Mesenchymal stem cell (in vitro differentiated cells and primary cell): ENCODE results near the gene LYSMD1.
"Not testable (repeated sequence)": the region's sequence is repeated elsewhere in the genome, so short reads cannot be mapped to it uniquely, and the experiment has no call there.

Experiments used
- DNase-seq: peaks from one replicate; pipeline ENCODE4 v3.0.0-alpha.2; 2013
- H2AFZ ChIP-seq: one replicate; pipeline ENCODE4 v1.6.1; 2013; ENCODE audit warnings: low read depth, mild to moderate bottlenecking, control low read depth, inconsistent platforms, low read length, moderate library complexity
- H2AK5ac ChIP-seq: 2 replicates; pipeline ENCODE4 v1.6.1; 2013; ENCODE audit warnings: low read length, moderate library complexity, mild to moderate bottlenecking, inconsistent platforms; ENCODE audit not compliant: severe bottlenecking
- H2BK120ac ChIP-seq: one replicate; pipeline ENCODE4 v1.6.1; 2013; ENCODE audit warnings: low read depth, mild to moderate bottlenecking, inconsistent platforms, low read length, moderate library complexity
- H2BK12ac ChIP-seq, 2 experiments: one replicate each; pipeline ENCODE4 v1.6.1; 2013; ENCODE audit warnings: inconsistent platforms in 2 of 2, low read length in 2 of 2, mild to moderate bottlenecking in 2 of 2, moderate library complexity in 2 of 2, control low read depth in 1 of 2
- H2BK15ac ChIP-seq: one replicate; pipeline ENCODE4 v1.6.1; 2013; ENCODE audit warnings: mild to moderate bottlenecking, low read depth, inconsistent platforms; ENCODE audit not compliant: poor library complexity, severe bottlenecking
- H2BK5ac ChIP-seq: 2 replicates; pipeline ENCODE4 v1.6.1; 2013; ENCODE audit warnings: low read depth, mild to moderate bottlenecking, low read length, control low read depth, inconsistent platforms; ENCODE audit not compliant: poor library complexity, severe bottlenecking
- H3K14ac ChIP-seq, 2 experiments: one replicate each; pipeline ENCODE4 v1.6.1; 2013; ENCODE audit warnings: inconsistent platforms in 2 of 2, low read length in 2 of 2, control low read depth in 1 of 2, mild to moderate bottlenecking in 1 of 2, moderate library complexity in 1 of 2
- H3K18ac ChIP-seq, 2 experiments: one replicate each; pipeline ENCODE4 v1.6.1; 2013; ENCODE audit warnings: inconsistent platforms in 2 of 2, low read length in 2 of 2, control low read depth in 1 of 2, low read depth in 1 of 2, mild to moderate bottlenecking in 1 of 2
- H3K23ac ChIP-seq, 2 experiments: one replicate each; pipeline ENCODE4 v1.6.1; 2013; ENCODE audit warnings: inconsistent platforms in 2 of 2, low read length in 2 of 2, mild to moderate bottlenecking in 2 of 2, moderate library complexity in 2 of 2, control low read depth in 1 of 2
- H3K27ac ChIP-seq: 2 replicates; pipeline ENCODE4 v1.5.1; 2013; ENCODE audit warnings: mild to moderate bottlenecking, moderate library complexity, low read length, control low read depth, inconsistent platforms; ENCODE audit not compliant: poor library complexity, severe bottlenecking
- H3K27me3 ChIP-seq, 2 experiments: 2 replicates each; pipeline versions ENCODE4 v1.6.1 to v1.7.0; 2013; ENCODE audit warnings: low read length in 2 of 2, mild to moderate bottlenecking in 2 of 2, moderate library complexity in 2 of 2, control low read depth in 1 of 2, inconsistent platforms in 1 of 2; ENCODE audit not compliant: control insufficient read depth in 1 of 2, insufficient read depth in 1 of 2
- H3K36me3 ChIP-seq, 2 experiments: 2 replicates each; pipeline versions ENCODE4 v1.6.1 to v1.7.0; 2013; ENCODE audit warnings: low read length in 2 of 2, control low read depth in 1 of 2, inconsistent platforms in 1 of 2, low read depth in 1 of 2, mild to moderate bottlenecking in 1 of 2; ENCODE audit not compliant: insufficient read depth in 2 of 2, control insufficient read depth in 1 of 2
- H3K4ac ChIP-seq, 2 experiments: one replicate each; pipeline ENCODE4 v1.6.1; 2013; ENCODE audit warnings: inconsistent platforms in 2 of 2, low read length in 2 of 2, mild to moderate bottlenecking in 2 of 2, moderate library complexity in 2 of 2, control low read depth in 1 of 2, low read depth in 1 of 2
- H3K4me1 ChIP-seq: 2 replicates; pipeline ENCODE4 v1.6.1; 2013; ENCODE audit warnings: low read depth, low read length, control low read depth; ENCODE audit not compliant: control insufficient read depth, insufficient read depth
- H3K4me2 ChIP-seq: 2 replicates; pipeline ENCODE4 v1.6.1; 2013; ENCODE audit warnings: low read length, mild to moderate bottlenecking, inconsistent platforms; ENCODE audit not compliant: poor library complexity, severe bottlenecking
- H3K4me3 ChIP-seq, 2 experiments: 2 replicates each; pipeline versions ENCODE4 v1.5.1 to v1.7.0; 2013; ENCODE audit warnings: low read length in 2 of 2, mild to moderate bottlenecking in 2 of 2, control low read depth in 1 of 2, low read depth in 1 of 2; ENCODE audit not compliant: insufficient read depth in 1 of 2
- H3K79me1 ChIP-seq: replicated peaks from 2 replicates; pipeline ENCODE4 v1.6.1; 2013; ENCODE audit warnings: mild to moderate bottlenecking, control low read depth, low read length, inconsistent platforms; ENCODE audit not compliant: poor library complexity, severe bottlenecking
- H3K9ac ChIP-seq: 2 replicates; pipeline ENCODE4 v1.7.0; 2013; ENCODE audit warnings: mild to moderate bottlenecking, low read length, moderate library complexity
- H3K9me3 ChIP-seq: 2 replicates; pipeline ENCODE4 v1.7.0; 2013; ENCODE audit warnings: mild to moderate bottlenecking, low read length; ENCODE audit not compliant: control insufficient read depth
- H4K8ac ChIP-seq: one replicate; pipeline ENCODE4 v1.6.1; 2013; ENCODE audit warnings: inconsistent platforms, mild to moderate bottlenecking, low read length, moderate library complexity
- H4K91ac ChIP-seq: one replicate; pipeline ENCODE4 v1.6.1; 2013; ENCODE audit warnings: mild to moderate bottlenecking, low read length, inconsistent platforms
- WGBS: methylation state at CpG from one replicate; pipeline ENCODE4 v1.1.7; 2013; ENCODE audit warnings: mixed read lengths; 5-methylcytosine and 5-hydroxymethylcytosine counted together

Gene LYSMD1

DNA sequence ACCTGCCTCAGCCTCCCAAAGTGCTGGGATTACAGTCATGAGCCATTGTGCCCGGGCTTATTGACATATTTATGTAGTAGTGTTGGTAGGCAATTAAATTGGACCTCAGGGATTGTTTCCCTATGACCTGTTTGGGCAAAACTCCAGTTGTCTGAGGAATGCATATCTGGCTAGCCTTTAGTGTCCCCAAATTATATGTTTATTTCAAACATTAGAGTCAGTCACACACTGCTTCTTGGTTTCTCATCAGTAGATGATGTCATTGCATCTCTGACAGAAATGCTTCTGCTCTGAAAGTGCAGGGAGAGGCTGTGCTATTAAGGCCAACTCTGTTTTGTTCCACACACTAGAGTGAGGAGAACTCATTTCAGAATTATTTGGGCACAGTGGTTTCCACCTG, 45.1 kb upstream of the LYSMD1 start:
- H3K27ac ChIP-seq, result no peak overlapping the region
- H3K4me3 ChIP-seq, result no peak overlapping the region
- H3K14ac ChIP-seq, result no peak overlapping the region
- H4K8ac ChIP-seq, result no peak overlapping the region
- no peak overlapping the region for H3K18ac ChIP-seq
- H3K23ac ChIP-seq, result no peak overlapping the region
- no peak overlapping the region for H2BK12ac ChIP-seq
- H2BK15ac ChIP-seq, result no peak overlapping the region
- no peak overlapping the region for H4K91ac ChIP-seq
- WGBS, result 92% methylated on average over 1 of the region's 1 CpG
- no peaks in the 10 kb centered on the region for H3K27me3 ChIP-seq
- H3K36me3 ChIP-seq, result peaks cover 60 to 68% of the 10 kb centered on the region in 2 experiments
- H3K4ac ChIP-seq, result no peak overlapping the region
- peaks cover 4% of the 10 kb centered on the region for H3K4me1 ChIP-seq
- no peak overlapping the region for H3K4me2 ChIP-seq
- no peak overlapping the region for H2AFZ ChIP-seq
- H2BK5ac ChIP-seq, result no peak overlapping the region
- H3K79me1 ChIP-seq, result no peaks in the 10 kb centered on the region
- no peak overlapping the region for H2AK5ac ChIP-seq
- no peaks in the 10 kb centered on the region for H3K9me3 ChIP-seq
- H3K9ac ChIP-seq, result peak overlapping the region; percentile 1
- no peak overlapping the region for H2BK120ac ChIP-seq
- DNase-seq, result peak; percentile 29

DNA sequence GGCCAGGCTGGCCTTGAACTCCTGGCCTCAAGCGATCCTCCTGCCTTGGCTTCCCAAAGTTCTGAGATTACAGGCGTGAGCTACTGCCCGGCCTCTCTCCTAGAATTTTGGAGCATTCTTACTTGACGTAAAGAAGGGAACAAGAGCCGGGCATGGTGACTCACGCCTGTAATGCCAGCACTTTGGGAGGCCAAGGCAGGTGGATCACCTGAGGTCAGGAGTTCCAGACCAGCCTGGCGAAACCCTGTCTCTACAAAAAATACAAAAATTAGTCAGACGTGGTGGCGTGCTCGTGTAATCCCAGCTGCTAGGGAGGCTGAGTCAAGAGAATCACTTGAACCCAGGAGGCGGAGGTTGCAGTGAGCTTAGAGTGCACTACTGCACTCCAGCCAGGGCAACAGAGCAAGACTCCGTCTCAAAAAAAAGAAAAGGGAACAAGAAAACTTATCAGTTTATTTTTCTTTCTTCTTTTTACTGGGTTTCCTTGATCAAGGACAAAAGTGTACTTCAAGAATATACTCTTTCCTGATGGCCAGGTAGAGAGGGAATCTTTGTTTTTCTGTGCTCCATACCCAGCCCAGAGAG, 39.8 kb upstream of the LYSMD1 start:
- WGBS, result 98% methylated on average over 12 of the region's 12 CpGs
- DNase-seq, H3K23ac ChIP-seq: not testable (repeated sequence)

DNA sequence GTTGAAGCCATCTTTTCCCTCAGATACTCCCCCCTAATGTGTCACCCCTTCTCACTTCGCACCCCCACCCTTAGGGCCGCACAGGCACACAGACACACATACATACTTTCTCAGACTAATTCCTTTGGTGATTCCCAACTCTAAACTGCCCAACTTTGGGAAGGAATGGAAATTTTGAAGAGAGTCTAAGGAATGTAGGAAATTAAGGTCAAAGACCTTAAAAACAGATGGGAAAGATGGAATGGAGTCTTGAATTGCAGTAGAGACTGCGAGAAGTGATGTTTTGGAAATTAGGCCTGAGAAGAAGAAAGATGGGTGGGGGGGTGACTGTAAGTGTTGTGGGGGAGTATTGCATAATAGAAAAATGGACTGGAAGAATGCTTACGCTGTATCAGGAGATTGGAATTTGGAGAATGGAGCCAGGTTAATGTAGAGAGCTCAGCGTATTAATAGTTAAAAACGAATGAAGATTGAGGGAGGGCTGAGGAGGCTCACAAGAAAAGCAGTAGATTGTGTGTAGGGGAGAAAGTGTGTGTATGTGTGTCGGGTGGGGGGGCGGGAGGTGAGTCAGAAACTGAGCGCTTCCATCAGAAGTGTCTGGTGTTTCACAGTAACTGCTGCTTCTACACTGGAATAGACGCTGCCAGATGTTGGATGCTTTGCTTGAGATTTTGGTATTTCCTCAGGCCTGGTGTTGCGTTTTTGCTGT, 34.3 kb upstream of the LYSMD1 start:
- H2BK15ac ChIP-seq, result no peak overlapping the region
- peak overlapping the region; percentile 99 for H3K27ac ChIP-seq
- H2AK5ac ChIP-seq, result peak overlapping the region; percentile 93
- no peaks in the 10 kb centered on the region for H3K27me3 ChIP-seq
- no peak overlapping the region for H2AFZ ChIP-seq
- peak overlapping the region; percentile 76 for H3K4me2 ChIP-seq
- H3K79me1 ChIP-seq, result peaks cover 7% of the 10 kb centered on the region
- 0% methylated on average over 7 of the region's 11 CpGs for WGBS
- no peaks in the 10 kb centered on the region for H3K9me3 ChIP-seq
- H4K91ac ChIP-seq, result no peak overlapping the region
- no peak overlapping the region for H2BK120ac ChIP-seq
- H3K4ac ChIP-seq, result no peak overlapping the region
- peak overlapping the region; percentile 60 to 92 for H3K4me3 ChIP-seq
- H4K8ac ChIP-seq, result no peak overlapping the region
- no peak overlapping the region for H3K18ac ChIP-seq
- no peak overlapping the region for H3K14ac ChIP-seq
- H3K9ac ChIP-seq, result peak overlapping the region; percentile 95
- peaks cover 12% of the 10 kb centered on the region for H3K4me1 ChIP-seq
- no peak overlapping the region for H2BK12ac ChIP-seq
- H3K36me3 ChIP-seq, result peaks cover 15 to 30% of the 10 kb centered on the region in 2 experiments
- no peak overlapping the region for H3K23ac ChIP-seq
- no peak overlapping the region for H2BK5ac ChIP-seq
- peak; percentile 80 for DNase-seq

More for the DNA sequence above, 39.8 kb upstream of the LYSMD1 start:
- H4K8ac ChIP-seq, H3K9me3 ChIP-seq, H3K27ac ChIP-seq, H3K4me2 ChIP-seq, H2AFZ ChIP-seq, H3K14ac ChIP-seq, H3K27me3 ChIP-seq, H3K18ac ChIP-seq, H2BK15ac ChIP-seq, H4K91ac ChIP-seq, H2BK5ac ChIP-seq, H3K9ac ChIP-seq, H3K4me1 ChIP-seq, H2BK12ac ChIP-seq, H3K4me3 ChIP-seq, H2BK120ac ChIP-seq, H3K4ac ChIP-seq, H3K79me1 ChIP-seq, H2AK5ac ChIP-seq: not testable (repeated sequence)
- peaks cover 57 to 71% of the 10 kb centered on the region in 2 experiments for H3K36me3 ChIP-seq

DNA sequence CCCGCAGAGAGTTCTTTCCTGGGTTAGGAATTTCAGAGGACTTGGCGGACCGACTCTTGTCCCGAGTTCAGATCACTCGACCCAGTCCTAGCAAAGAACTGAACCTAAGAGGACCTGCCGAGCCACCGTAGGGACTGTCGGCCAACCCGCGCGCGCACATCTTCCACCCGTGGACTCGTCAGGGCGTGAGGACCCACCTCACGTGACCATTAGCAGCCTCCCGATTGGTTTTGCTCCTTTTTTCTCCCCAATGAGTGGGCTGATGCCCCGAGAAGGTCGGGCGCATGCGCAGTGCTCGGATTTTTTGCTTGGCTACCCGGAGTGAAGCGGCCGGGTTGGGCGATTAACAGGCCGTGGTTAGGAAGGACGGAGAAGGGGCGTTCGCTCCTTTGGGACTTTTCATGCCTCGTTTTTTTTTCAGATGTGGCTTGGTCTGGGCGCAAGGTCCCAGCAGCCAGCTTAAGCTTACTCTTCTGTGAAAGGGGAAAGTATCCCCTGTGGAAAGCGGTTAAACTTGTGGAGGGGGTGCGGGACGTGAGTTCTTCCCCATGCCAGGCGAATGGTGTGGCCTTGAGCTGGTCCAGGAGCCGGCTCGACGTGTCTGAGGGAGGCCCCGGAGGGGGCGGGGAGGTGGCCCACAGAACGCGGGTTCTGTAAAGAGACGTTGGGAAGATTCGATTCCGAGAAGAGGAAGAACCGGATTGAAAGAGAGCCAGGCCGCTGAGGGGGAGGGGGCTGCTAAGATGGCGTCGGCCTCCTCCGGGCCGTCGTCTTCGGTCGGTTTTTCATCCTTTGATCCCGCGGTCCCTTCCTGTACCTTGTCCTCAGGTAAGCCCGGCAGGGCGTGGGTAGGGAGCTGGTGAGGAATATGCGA, 32.8 kb upstream of the LYSMD1 start, which contains the start of gene PIP5K1A:
TSS of gene PIP5K1A (plus strand) at position 299 of the 874 bp plus-strand sequence. CDS start at position 744, 445 bp downstream.
- Histone ChIP-seq H3K4me1 (peaks cover 12% of the 10 kb centered on the region), H2BK15ac (peak within 1 kb of the TSS; percentile 86)
- under 1% methylated on average over 60 of the region's 60 CpGs for WGBS

More for the DNA sequence above, 32.8 kb upstream of the LYSMD1 start, which contains the start of gene PIP5K1A:
- Histone ChIP-seq H2BK12ac (peak within 1 kb of the TSS in 1 of 2 experiments; percentile 29), H3K18ac (peak within 1 kb of the TSS; percentile 96 to 99), H3K36me3 (peaks cover 12 to 18% of the 10 kb centered on the region in 2 experiments), H3K23ac (peak within 1 kb of the TSS; percentile 49 to 78), H3K4me2 (peak within 1 kb of the TSS; percentile 76), H2BK5ac (peak within 1 kb of the TSS; percentile 94), H4K8ac (peak within 1 kb of the TSS; percentile 90), H2AK5ac (peak within 1 kb of the TSS; percentile 100), H2BK120ac (peak within 1 kb of the TSS; percentile 29), H3K4ac (peak within 1 kb of the TSS; percentile 57 to 83), H4K91ac (peak within 1 kb of the TSS; percentile 53), H3K9me3 (no peaks in the 10 kb centered on the region), H3K27me3 (no peaks in the 10 kb centered on the region), H2AFZ (peak within 1 kb of the TSS; percentile 69), H3K14ac (peak within 1 kb of the TSS in 1 of 2 experiments; percentile 73), H3K79me1 (peaks cover 7% of the 10 kb centered on the region), H3K4me3 (peak within 1 kb of the TSS; percentile 92), H3K27ac (peak within 1 kb of the TSS; percentile 99), H3K9ac (peak within 1 kb of the TSS; percentile 95)
- peak; percentile 99 for DNase-seq
